CD14-positive monocyte (primary cell): Measurements from ENCODE around the gene ZNF385A. TPM values are rescaled to one million over a fixed set of nuclear protein-coding genes. Genes with fewer than 3 reads are reported as not detected.

Experiments
- DNase-seq, 3 donors: peaks; one replicate each; pipeline ENCODE4 v3.0.0-alpha.2; 2011 to 2022
- H2AFZ ChIP-seq: 2 replicates; pipeline ENCODE4 v1.6.0; 2012; ENCODE audit warnings: mild to moderate bottlenecking, low read depth, low read length, inconsistent platforms; ENCODE audit not compliant: insufficient read depth, poor library complexity, severe bottlenecking
- H3K27ac ChIP-seq, 2 donors: 1 replicate in 1 of 2; 2 replicates in 1 of 2; pipeline ENCODE4 v1.5.1; 2012 to 2013; ENCODE audit warnings: low read length in 2 of 2, control low read depth in 1 of 2, inconsistent platforms in 1 of 2, low read depth in 1 of 2, mild to moderate bottlenecking in 1 of 2
- H3K27me3 ChIP-seq, 2 donors: one replicate each; pipeline versions ENCODE4 v1.6.0 to v1.6.1; 2011 to 2013; ENCODE audit warnings: low read length in 2 of 2; ENCODE audit not compliant: control insufficient read depth in 2 of 2, insufficient read depth in 2 of 2
- H3K36me3 ChIP-seq, 2 donors: replicated peaks in 1 of 2; 1 replicate in 1 of 2; 2 replicates in 1 of 2; pipeline versions ENCODE4 v1.5.1 to v1.6.1; 2012 to 2013; ENCODE audit warnings: low read length in 2 of 2, control low read depth in 1 of 2, inconsistent platforms in 1 of 2, mild to moderate bottlenecking in 1 of 2; ENCODE audit not compliant: insufficient read depth in 2 of 2, control insufficient read depth in 1 of 2
- H3K4me1 ChIP-seq, 2 donors: 1 replicate in 1 of 2; 2 replicates in 1 of 2; pipeline versions ENCODE4 v1.5.1 to v1.6.1; 2012 to 2013; ENCODE audit warnings: low read length in 2 of 2, control low read depth in 1 of 2, inconsistent platforms in 1 of 2, mild to moderate bottlenecking in 1 of 2, moderate library complexity in 1 of 2; ENCODE audit not compliant: insufficient read depth in 2 of 2, control insufficient read depth in 1 of 2
- H3K4me2 ChIP-seq: replicated peaks from 2 replicates; pipeline ENCODE3; 2012; ENCODE audit warnings: low read length, moderate library complexity, mild to moderate bottlenecking; ENCODE audit not compliant: poor library complexity, severe bottlenecking; ENCODE audit errors: extremely low read depth
- H3K4me3 ChIP-seq, 3 experiments: fragments of 200-600 bp in 1 of 3; sonication (generic) in 1 of 3; replicated peaks in 1 of 3; 1 replicate in 2 of 3; 2 replicates in 1 of 3; pipeline ENCODE4 v1.5.1; 2011 to 2013; ENCODE audit warnings: low read length in 3 of 3, mild to moderate bottlenecking in 3 of 3, control low read depth in 2 of 3, low read depth in 2 of 3, inconsistent platforms in 1 of 3, moderate library complexity in 1 of 3
- H3K79me2 ChIP-seq: 2 replicates; pipeline ENCODE4 v1.6.0; 2012; ENCODE audit warnings: mild to moderate bottlenecking, control low read depth, inconsistent platforms, low read length, moderate library complexity; ENCODE audit not compliant: insufficient read depth
- H3K9ac ChIP-seq: 2 replicates; pipeline ENCODE4 v1.6.0; 2017; ENCODE audit warnings: low read length, mild to moderate bottlenecking; ENCODE audit not compliant: insufficient read depth, poor library complexity, severe bottlenecking
- H3K9me3 ChIP-seq, 2 donors: replicated peaks in 1 of 2; 1 replicate in 1 of 2; 2 replicates in 1 of 2; pipeline versions ENCODE4 v1.5.1 to v1.6.1; 2012 to 2013; ENCODE audit warnings: low read length in 2 of 2, control low read depth in 1 of 2; ENCODE audit not compliant: control insufficient read depth in 1 of 2, insufficient read depth in 1 of 2
- H4K20me1 ChIP-seq: 2 replicates; pipeline ENCODE4 v1.6.0; 2012; ENCODE audit warnings: mild to moderate bottlenecking, low read length, control low read depth, moderate library complexity; ENCODE audit not compliant: insufficient read depth
- H3K27ac Mint-ChIP-seq, 7 donors: one replicate each; pipeline ENCODE4 v1.8.0; 2020; ENCODE audit warnings: mild to moderate bottlenecking in 7 of 7, mixed read lengths in 7 of 7, moderate library complexity in 6 of 7, inconsistent platforms in 2 of 7
- H3K27me3 Mint-ChIP-seq, 3 donors: one replicate each; pipeline ENCODE4 v1.8.0; 2021 to 2022; ENCODE audit warnings: low read depth in 3 of 3, mild to moderate bottlenecking in 3 of 3, mixed read lengths in 3 of 3, moderate library complexity in 3 of 3, inconsistent platforms in 1 of 3
- H3K36me3 Mint-ChIP-seq, 2 donors: one replicate each; pipeline ENCODE4 v1.8.0; 2020; ENCODE audit warnings: mixed read lengths in 2 of 2, inconsistent platforms in 1 of 2, mild to moderate bottlenecking in 1 of 2
- H3K4me1 Mint-ChIP-seq: one replicate; pipeline ENCODE4 v1.8.0; 2020; ENCODE audit warnings: mild to moderate bottlenecking, mixed read lengths
- H3K4me3 Mint-ChIP-seq, 2 donors: one replicate each; pipeline ENCODE4 v1.8.0; 2020; ENCODE audit warnings: mild to moderate bottlenecking in 2 of 2, mixed read lengths in 2 of 2, moderate library complexity in 1 of 2
- H3K9me3 Mint-ChIP-seq, 7 donors: one replicate each; pipeline ENCODE4 v1.8.0; 2020 to 2022; ENCODE audit warnings: mixed read lengths in 7 of 7, mild to moderate bottlenecking in 6 of 7, moderate library complexity in 6 of 7, inconsistent platforms in 2 of 7
- WGBS: methylation state at CpG from one replicate; pipeline ENCODE4 v1.1.5; 2013; ENCODE audit warnings: missing lambda C conversion rate; ENCODE audit not compliant: insufficient coverage; 5-methylcytosine and 5-hydroxymethylcytosine counted together
- intact Hi-C, 2 donors: fragments of 100-400 bp; cut with micrococcal nuclease; formaldehyde crosslinking; loops; one replicate each; pipeline versions ENCODE4 v1.15.0 to v1.15.1; 2023
- polyA plus RNA-seq, 3 donors: library from polyadenylated mRNA; depleted of rRNA in 1 of 3; unstranded in 2 of 3; stranded (reverse) in 1 of 3; fragments of 300-500 nt in 2 of 3; fragments of >200 nt in 1 of 3; fragmentation: Illumina TruSeq in 2 of 3; gene quantifications; 1 replicate in 2 of 3; 2 replicates in 1 of 3; pipeline ENCODE4 v1.2.3, GENCODE V29; 2012 to 2021
- TF ChIP-seq, protein P1 (sequence below): fragments of 200-600 bp; IDR thresholded peaks from one replicate; pipeline ENCODE4 v1.8.0; 2022; ENCODE audit warnings: antibody characterized with exemption, mild to moderate bottlenecking

ZNF385A gene
- polyA plus RNA-seq, 3 donors = 53.9 to 97.6 (median 78.3) TPM

DNA sequence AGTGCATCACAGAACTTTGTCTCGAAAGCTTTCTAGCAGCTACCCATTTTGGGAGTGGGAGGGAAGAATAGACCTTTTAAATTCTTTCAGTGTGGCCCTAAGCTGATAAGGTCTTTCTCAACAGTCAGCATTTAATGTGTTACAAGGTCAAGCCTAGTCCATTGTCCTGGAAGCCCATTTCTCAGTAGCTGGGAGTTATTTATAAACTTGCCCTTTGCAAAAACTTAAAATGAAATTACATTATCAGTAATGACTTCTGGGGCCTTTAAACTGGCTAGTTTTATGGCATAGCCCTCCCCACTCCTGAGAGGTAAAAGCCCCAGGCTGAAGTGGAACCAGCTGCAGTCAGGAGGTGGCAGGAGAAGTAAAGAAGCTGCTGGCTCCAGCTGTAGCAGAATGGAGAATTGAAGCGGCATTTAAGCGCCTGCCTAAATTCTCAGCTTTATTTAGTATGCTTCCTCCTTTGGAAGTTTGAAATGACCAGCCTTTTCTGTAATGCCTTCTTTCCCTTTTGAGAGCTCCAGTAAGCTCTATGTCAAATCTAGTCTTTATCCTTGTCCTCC, 47.2 kb downstream of the ZNF385A start:
- H2AFZ ChIP-seq = no peak overlapping the region
- Mint-ChIP-seq H3K27ac (peak overlapping the region in 5 of 7 donors; percentile 7 to 85 (median 59)), H3K4me3 (no peak overlapping the region), H3K36me3 (peaks cover 26 to 45% of the 10 kb centered on the region in 2 donors), H3K27me3 (no peaks in the 10 kb centered on the region), H3K4me1 (peaks cover 24% of the 10 kb centered on the region), H3K9me3 (no peaks in the 10 kb centered on the region)
- H3K4me2 ChIP-seq = no peak overlapping the region
- H3K4me1 ChIP-seq = peaks cover 11 to 16% of the 10 kb centered on the region in 2 donors
- no peaks in the 10 kb centered on the region for H3K9me3 ChIP-seq
- DNase-seq = peak in 2 of 3 donors; percentile 23 to 27
- H3K4me3 ChIP-seq = no peak overlapping the region
- no peaks in the 10 kb centered on the region for H3K27me3 ChIP-seq
- TF ChIP-seq, protein P1, sequence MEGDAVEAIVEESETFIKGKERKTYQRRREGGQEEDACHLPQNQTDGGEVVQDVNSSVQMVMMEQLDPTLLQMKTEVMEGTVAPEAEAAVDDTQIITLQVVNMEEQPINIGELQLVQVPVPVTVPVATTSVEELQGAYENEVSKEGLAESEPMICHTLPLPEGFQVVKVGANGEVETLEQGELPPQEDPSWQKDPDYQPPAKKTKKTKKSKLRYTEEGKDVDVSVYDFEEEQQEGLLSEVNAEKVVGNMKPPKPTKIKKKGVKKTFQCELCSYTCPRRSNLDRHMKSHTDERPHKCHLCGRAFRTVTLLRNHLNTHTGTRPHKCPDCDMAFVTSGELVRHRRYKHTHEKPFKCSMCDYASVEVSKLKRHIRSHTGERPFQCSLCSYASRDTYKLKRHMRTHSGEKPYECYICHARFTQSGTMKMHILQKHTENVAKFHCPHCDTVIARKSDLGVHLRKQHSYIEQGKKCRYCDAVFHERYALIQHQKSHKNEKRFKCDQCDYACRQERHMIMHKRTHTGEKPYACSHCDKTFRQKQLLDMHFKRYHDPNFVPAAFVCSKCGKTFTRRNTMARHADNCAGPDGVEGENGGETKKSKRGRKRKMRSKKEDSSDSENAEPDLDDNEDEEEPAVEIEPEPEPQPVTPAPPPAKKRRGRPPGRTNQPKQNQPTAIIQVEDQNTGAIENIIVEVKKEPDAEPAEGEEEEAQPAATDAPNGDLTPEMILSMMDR = no peak
- H3K9ac ChIP-seq = no peak overlapping the region
- peaks cover 21% of the 10 kb centered on the region for H4K20me1 ChIP-seq
- H3K36me3 ChIP-seq = peaks cover 20 to 39% of the 10 kb centered on the region in 2 donors
- no peak overlapping the region for H3K27ac ChIP-seq
- H3K79me2 ChIP-seq = peaks cover 79% of the 10 kb centered on the region
- intact Hi-C loops = loop anchor here in 1 of 2 donors (5.0 kb wide), 1 partner anchor 35 kb away; no protein-coding TSS in a partner anchor
- 13% methylated on average over 2 of the region's 3 CpGs for WGBS

DNA sequence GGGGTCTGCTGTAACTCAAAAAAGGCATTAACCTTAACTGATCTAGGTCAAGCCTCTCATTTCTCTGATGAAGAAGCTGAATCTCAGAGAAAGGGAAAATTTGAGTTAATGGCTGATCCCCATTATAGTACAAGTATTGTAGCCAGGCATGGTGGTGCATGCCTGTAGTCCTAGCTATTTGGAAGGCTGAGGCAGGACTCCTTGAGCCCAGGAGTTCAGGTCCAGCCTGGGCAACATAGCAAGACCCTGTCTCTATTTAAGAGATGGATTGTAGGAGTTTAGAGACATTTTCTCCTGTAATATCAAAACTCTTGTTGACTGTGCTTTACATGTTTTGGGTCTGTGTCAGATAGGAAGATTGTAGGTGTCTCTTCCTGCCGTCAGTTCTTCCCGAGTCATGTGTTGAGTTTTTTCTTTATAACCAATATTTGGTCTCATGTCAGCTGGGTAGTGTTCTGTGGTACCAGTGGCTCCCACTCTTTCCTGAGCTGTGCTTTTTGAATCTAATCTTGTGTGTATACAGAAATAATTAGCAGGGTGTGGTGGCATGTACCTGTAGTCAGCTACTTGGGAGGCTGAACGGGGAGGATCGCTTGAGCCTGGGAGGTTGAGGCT, 51.0 kb downstream of the ZNF385A start:
- Histone ChIP-seq H2AFZ (no peak overlapping the region), H3K27me3 (no peaks in the 10 kb centered on the region), H3K4me3 (no peak overlapping the region), H3K79me2 (peaks cover 98% of the 10 kb centered on the region), H3K4me1 (peaks cover 46 to 55% of the 10 kb centered on the region in 2 donors), H3K36me3 (peaks cover 0 to 1% of the 10 kb centered on the region in 2 donors), H3K27ac (no peak overlapping the region), H3K9ac (no peak overlapping the region), H3K4me2 (no peak overlapping the region), H3K9me3 (no peaks in the 10 kb centered on the region), H4K20me1 (peaks cover 15% of the 10 kb centered on the region)
- Mint-ChIP-seq H3K9me3 (no peaks in the 10 kb centered on the region), H3K27me3 (no peaks in the 10 kb centered on the region), H3K27ac (peak overlapping the region in 2 of 7 donors; percentile 54 to 61), H3K4me1 (peaks cover 60% of the 10 kb centered on the region), H3K4me3 (no peak overlapping the region), H3K36me3 (peaks cover 3 to 13% of the 10 kb centered on the region in 2 donors)
- WGBS = 100% methylated on average over 2 of the region's 4 CpGs
- DNase-seq = no peak
- intact Hi-C loops = loop anchor here in 1 of 2 donors (5.0 kb wide), 1 partner anchor 36 kb away; no protein-coding TSS in a partner anchor
- TF ChIP-seq, protein P1 = no peak
